Measurements from ENCODE around the gene ZMYND11. TPM values are rescaled to one million over a fixed set of nuclear protein-coding genes. Genes with fewer than 3 reads are reported as not detected.

The ZMYND11 gene
- total and polyA plus RNA-seq, 8 donors: 11.9 to 288 (median 42.4) TPM

GRCh38 chr10:190216-190615 lies 55.0 kb downstream of the ZMYND11 start:
- TF ChIP-seq POLR2A (IDR thresholded peaks at IDR 0.05) (no peak), POLR2AphosphoS5 (IDR thresholded peaks at IDR 0.05) (no peak)
- WGBS, 5 donors: 85 to 91% (median 88%) methylated on average over 8 of the region's 8 CpGs
- H3K27me3 ChIP-seq: no peaks in the 10 kb centered on the region
- intact Hi-C loops (cut with DNase I; ENCODE audit: low total_unique reads): no loop called here
- H3K36me3 ChIP-seq: peaks cover 3 to 17% (median 9%) of the 10 kb centered on the region in 4 donors
- H3K9me3 ChIP-seq: no peaks in the 10 kb centered on the region
- no peak overlapping the region for H3K4me3 ChIP-seq
- DNase-seq: no peak
- H3K4me1 ChIP-seq: peaks cover 0 to 22% (median 8%) of the 10 kb centered on the region in 4 donors
- no peak overlapping the region for H3K27ac ChIP-seq

- intact Hi-C loops (cut with DNase I; ENCODE audit: low total_unique reads): no loop called here
These were observed 56.7 kb downstream of the ZMYND11 start for GRCh38 chr10:191703-192518.

GRCh38 chr10:194281-194680 lies 59.0 kb downstream of the ZMYND11 start:
- TF ChIP-seq CTCF (IDR thresholded peaks at IDR 0.05) (no peak), EP300 (IDR thresholded peaks at IDR 0.05) (no peak), POLR2A (IDR thresholded peaks at IDR 0.05) (no peak)
- WGBS, 5 donors: 94 to 99% (median 97%) methylated on average over 4 to 5 of the region's 5 CpGs
- Histone ChIP-seq H3K4me1 (peaks cover 0 to 16% (median 8%) of the 10 kb centered on the region in 4 donors), H3K36me3 (peaks cover 3 to 16% (median 9%) of the 10 kb centered on the region in 4 donors), H3K27me3 (no peaks in the 10 kb centered on the region), H3K27ac (no peak overlapping the region), H3K9me3 (no peaks in the 10 kb centered on the region), H3K4me3 (no peak overlapping the region)
- no peak for DNase-seq
- intact Hi-C loops (cut with DNase I; ENCODE audit: low total_unique reads): no loop called here

More at GRCh38 chr10:191703-192518, 56.7 kb downstream of the ZMYND11 start:
- no peak overlapping the region for H3K27ac ChIP-seq
- no peaks in the 10 kb centered on the region for H3K27me3 ChIP-seq
- WGBS, 5 donors: 40 to 63% (median 50%) methylated on average over 9 of the region's 9 CpGs
- peaks cover 3 to 20% (median 9%) of the 10 kb centered on the region in 4 donors for H3K36me3 ChIP-seq
- no peak overlapping the region for H3K4me3 ChIP-seq
- H3K9me3 ChIP-seq: no peaks in the 10 kb centered on the region
- peaks cover 0 to 22% (median 8%) of the 10 kb centered on the region in 4 donors for H3K4me1 ChIP-seq
- peak in 1 of 2 donors; percentile 19 for DNase-seq
- TF ChIP-seq POLR2AphosphoS5 (IDR thresholded peaks at IDR 0.05) (peak in 1 of 3 donors; percentile 54), POLR2A (IDR thresholded peaks at IDR 0.05) (no peak)

- TF ChIP-seq POLR2A (IDR thresholded peaks at IDR 0.05) (no peak), EP300 (IDR thresholded peaks at IDR 0.05) (no peak), POLR2AphosphoS5 (IDR thresholded peaks at IDR 0.05) (no peak), CTCF (IDR thresholded peaks at IDR 0.05) (no peak)
- intact Hi-C loops (cut with DNase I; ENCODE audit: low total_unique reads): no loop called here
These were observed 65.2 kb downstream of the ZMYND11 start for GRCh38 chr10:200405-200804.

GRCh38 chr10:201328-201771 lies 66.1 kb downstream of the ZMYND11 start:
- Histone ChIP-seq H3K9me3 (no peaks in the 10 kb centered on the region), H3K4me3 (no peak overlapping the region), H3K27ac (no peak overlapping the region), H3K4me1 (peaks cover 0 to 19% (median 9%) of the 10 kb centered on the region in 4 donors), H3K27me3 (no peaks in the 10 kb centered on the region), H3K36me3 (peaks cover 0 to 4% (median 2%) of the 10 kb centered on the region in 4 donors)
- DNase-seq: no peak
- TF ChIP-seq POLR2AphosphoS5 (IDR thresholded peaks at IDR 0.05) (no peak), EP300 (IDR thresholded peaks at IDR 0.05) (no peak), POLR2A (IDR thresholded peaks at IDR 0.05) (no peak), CTCF (IDR thresholded peaks at IDR 0.05) (no peak)
- 85 to 91% (median 89%) methylated on average over 6 of the region's 6 CpGs for WGBS, 5 donors
- intact Hi-C loops (cut with DNase I; ENCODE audit: low total_unique reads): no loop called here

More at GRCh38 chr10:200405-200804, 65.2 kb downstream of the ZMYND11 start:
- DNase-seq: peak in 1 of 2 donors; percentile 4
- 78 to 94% (median 83%) methylated on average over 1 of the region's 1 CpG for WGBS, 5 donors
- H3K27me3 ChIP-seq: no peaks in the 10 kb centered on the region
- no peaks in the 10 kb centered on the region for H3K9me3 ChIP-seq
- no peak overlapping the region for H3K27ac ChIP-seq
- H3K4me1 ChIP-seq: peaks cover 0 to 19% (median 9%) of the 10 kb centered on the region in 4 donors
- peaks cover 0 to 4% (median 2%) of the 10 kb centered on the region in 4 donors for H3K36me3 ChIP-seq
- no peak overlapping the region for H3K4me3 ChIP-seq

All from stomach (tissue), 9 donors.